Measurements from ENCODE around the gene OBSCN.
"Not testable (repeated sequence)": the region's sequence is repeated elsewhere in the genome, so short reads cannot be mapped to it uniquely, and the experiment has no call there.

Gene OBSCN

DNA sequence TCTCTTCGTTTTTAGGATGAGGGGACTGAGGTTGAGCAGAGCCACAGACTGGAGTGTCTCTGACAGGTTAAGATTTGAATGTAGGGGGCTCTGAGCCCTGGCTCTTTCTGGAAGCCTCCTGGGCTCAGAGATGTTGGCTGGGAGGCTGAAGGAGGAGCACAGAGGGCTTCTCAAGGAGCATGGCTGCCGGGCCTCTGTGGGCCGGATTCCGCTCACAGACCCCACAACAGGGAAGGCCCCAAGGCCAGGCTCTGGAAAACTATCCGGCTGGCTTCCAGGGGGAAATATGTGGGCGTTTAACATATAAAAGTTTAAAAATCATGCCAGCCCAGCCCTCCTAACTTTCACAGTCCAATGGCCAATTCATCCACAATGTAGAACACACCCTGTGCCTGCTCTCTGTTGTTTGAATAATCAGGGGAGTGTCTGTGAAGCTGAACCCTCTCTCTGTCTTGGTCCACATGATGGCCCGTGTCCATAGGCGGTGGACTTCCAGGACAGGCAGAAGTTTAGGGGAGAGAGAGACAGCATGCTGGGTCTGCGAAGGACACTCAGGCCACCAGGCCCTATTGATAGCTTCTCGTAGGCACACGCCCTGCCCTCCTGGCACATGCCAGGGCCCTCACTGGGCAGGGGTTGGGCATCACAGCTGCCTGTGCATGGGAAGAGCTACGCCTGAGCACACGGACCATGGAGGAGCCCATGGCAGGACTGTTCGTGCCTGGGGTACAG, 10.8 kb downstream of the OBSCN start:
- ATAC-seq (replicated peaks): no peak
- H3K27me3 Mint-ChIP-seq: no peaks in the 10 kb centered on the region
- peaks cover 3% of the 10 kb centered on the region for H3K36me3 Mint-ChIP-seq (ENCODE audit: insufficient read depth)
- no peak overlapping the region for H3K4me3 Mint-ChIP-seq
- H3K27ac Mint-ChIP-seq: no peak overlapping the region
- H3K9me3 Mint-ChIP-seq: no peaks in the 10 kb centered on the region
- peaks cover 0 to 5% of the 10 kb centered on the region in 2 donors for H3K4me1 Mint-ChIP-seq (ENCODE audit: low read depth in 2 of 2)
- no peak for DNase-seq

GRCh38 chr1:228219245-228219961, 11.6 kb downstream of the OBSCN start:
- peaks cover 5% of the 10 kb centered on the region for H3K36me3 Mint-ChIP-seq (ENCODE audit: insufficient read depth)
- no peaks in the 10 kb centered on the region for H3K27me3 Mint-ChIP-seq
- H3K4me1 Mint-ChIP-seq (ENCODE audit: low read depth in 2 of 2): peaks cover 0 to 5% of the 10 kb centered on the region in 2 donors
- no peaks in the 10 kb centered on the region for H3K9me3 Mint-ChIP-seq
- ATAC-seq (replicated peaks) (no peak), DNase-seq (no peak)
- H3K4me3 Mint-ChIP-seq: no peak overlapping the region
- H3K27ac Mint-ChIP-seq: no peak overlapping the region

DNA sequence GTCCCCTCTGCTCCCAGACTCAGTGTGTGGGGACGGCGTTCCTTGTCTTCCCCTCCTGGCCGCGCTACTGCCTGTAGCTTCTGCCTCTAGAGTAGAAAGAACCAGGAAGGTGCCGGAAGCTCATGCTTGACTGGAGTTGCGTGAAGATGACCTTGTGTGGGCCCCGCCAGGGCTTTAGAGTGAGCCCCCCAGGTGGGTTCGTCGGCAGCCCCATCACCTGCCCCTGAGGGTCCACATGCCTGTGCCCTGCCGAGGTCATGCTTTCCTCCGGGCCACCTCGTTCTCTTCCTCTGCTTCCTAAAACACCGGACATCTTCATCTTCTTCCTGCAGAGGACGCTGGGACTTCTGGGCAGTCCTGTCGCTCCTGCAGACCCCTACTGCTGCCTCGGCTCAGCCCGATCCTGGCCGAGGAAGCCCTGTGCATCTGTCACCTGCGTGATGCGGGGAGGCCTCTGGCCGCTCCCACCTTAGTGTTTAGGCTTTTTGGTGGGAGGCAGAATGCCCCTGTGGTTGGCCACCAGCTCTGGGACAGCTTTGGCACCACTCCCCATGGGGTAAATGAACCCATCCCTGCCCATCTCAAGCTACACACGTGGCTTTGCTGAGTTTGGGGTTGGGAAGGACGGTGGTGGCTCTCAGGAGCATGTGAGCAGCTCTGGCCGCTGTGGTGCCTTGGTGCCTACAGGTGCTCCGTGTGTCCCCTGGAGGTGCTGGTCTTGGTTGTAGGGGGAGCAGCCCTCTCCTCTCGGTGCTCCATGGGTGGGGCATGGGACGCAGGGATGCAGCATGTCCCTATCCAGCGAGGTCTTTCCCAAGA, 12.3 kb downstream of the OBSCN start:
- no peak overlapping the region for H3K27ac Mint-ChIP-seq

GRCh38 chr1:228221097-228221496, 13.3 kb downstream of the OBSCN start:
- H3K4me3 Mint-ChIP-seq; H3K36me3 Mint-ChIP-seq (ENCODE audit: insufficient read depth); DNase-seq: not testable (repeated sequence)

More for the DNA sequence above, 12.3 kb downstream of the OBSCN start:
- peaks cover 0 to 5% of the 10 kb centered on the region in 2 donors for H3K4me1 Mint-ChIP-seq (ENCODE audit: low read depth in 2 of 2)
- ATAC-seq (replicated peaks) (no peak), DNase-seq (no peak)
- no peaks in the 10 kb centered on the region for H3K27me3 Mint-ChIP-seq
- peaks cover 5% of the 10 kb centered on the region for H3K36me3 Mint-ChIP-seq (ENCODE audit: insufficient read depth)
- H3K4me3 Mint-ChIP-seq: no peak overlapping the region
- no peaks in the 10 kb centered on the region for H3K9me3 Mint-ChIP-seq

DNA sequence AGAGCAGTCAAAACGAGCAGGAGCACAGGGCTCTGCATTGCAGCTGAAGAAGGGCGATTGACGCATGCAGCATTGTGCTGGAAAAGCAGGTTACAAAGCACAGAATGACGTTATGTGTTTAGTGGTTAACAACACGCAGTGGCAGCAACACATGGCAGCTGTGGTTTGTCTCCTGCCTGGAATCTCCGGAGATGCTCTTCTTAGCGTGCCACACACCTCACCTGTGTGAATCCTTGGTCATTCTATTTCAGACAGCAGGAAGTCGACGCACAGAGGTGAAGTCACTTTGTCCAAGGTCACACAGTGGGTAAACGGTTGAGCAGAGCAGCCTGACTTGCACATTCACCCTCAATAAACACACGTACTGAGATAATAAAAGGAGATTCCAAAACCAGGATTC, 14.7 kb downstream of the OBSCN start:
- no peak for ATAC-seq (replicated peaks)
- no peaks in the 10 kb centered on the region for H3K9me3 Mint-ChIP-seq
- no peak for DNase-seq
- H3K27ac Mint-ChIP-seq: no peak overlapping the region
- H3K36me3 Mint-ChIP-seq (ENCODE audit: insufficient read depth): peaks cover 2% of the 10 kb centered on the region
- H3K27me3 Mint-ChIP-seq: no peaks in the 10 kb centered on the region
- H3K4me1 Mint-ChIP-seq (ENCODE audit: low read depth in 2 of 2): no peaks in the 10 kb centered on the region
- no peak overlapping the region for H3K4me3 Mint-ChIP-seq

More at GRCh38 chr1:228221097-228221496, 13.3 kb downstream of the OBSCN start:
- not testable (repeated sequence) for H3K27me3 Mint-ChIP-seq; H3K27ac Mint-ChIP-seq; H3K4me1 Mint-ChIP-seq (ENCODE audit: low read depth in 2 of 2); ATAC-seq (replicated peaks); H3K9me3 Mint-ChIP-seq

- peaks cover 2% of the 10 kb centered on the region for H3K36me3 Mint-ChIP-seq (ENCODE audit: insufficient read depth)
- no peaks in the 10 kb centered on the region for H3K9me3 Mint-ChIP-seq
- H3K4me1 Mint-ChIP-seq (ENCODE audit: low read depth in 2 of 2): no peaks in the 10 kb centered on the region
- no peak overlapping the region for H3K27ac Mint-ChIP-seq
- ATAC-seq (replicated peaks): no peak
- DNase-seq: no peak
- H3K4me3 Mint-ChIP-seq: no peak overlapping the region
- no peaks in the 10 kb centered on the region for H3K27me3 Mint-ChIP-seq
Measured at GRCh38 chr1:228224198-228225164, 16.6 kb downstream of the OBSCN start.

DNA sequence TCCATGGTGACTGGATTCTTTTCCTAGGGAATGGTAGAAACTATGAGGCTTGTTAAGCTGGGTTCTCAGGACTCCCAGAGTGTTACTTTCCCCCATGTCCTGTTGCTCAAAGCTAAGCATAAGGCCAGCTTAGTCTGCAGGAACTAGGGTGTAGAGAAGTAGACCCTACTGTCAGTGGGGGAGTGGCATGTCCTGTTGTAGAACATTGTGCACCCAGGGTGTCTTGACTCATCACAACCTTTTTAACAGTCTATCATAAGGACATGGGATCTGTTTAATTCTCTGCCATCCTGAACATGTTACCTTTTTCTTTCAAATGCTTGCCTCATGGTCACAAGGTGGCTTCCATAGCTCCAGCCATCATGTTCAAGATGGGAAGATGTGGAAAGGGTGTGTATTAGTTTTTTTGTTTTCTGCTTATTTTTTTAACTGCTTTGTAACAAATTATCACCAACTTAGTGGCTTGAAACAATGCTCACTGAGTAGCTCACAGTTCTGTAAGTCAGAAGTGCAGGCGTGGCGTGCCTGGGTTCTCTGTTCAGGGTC, 17.4 kb downstream of the OBSCN start:
- ATAC-seq (replicated peaks): no peak
- H3K36me3 Mint-ChIP-seq (ENCODE audit: insufficient read depth): peaks cover 2% of the 10 kb centered on the region
- H3K9me3 Mint-ChIP-seq: no peaks in the 10 kb centered on the region

GRCh38 chr1:228225740-228226139, 17.9 kb downstream of the OBSCN start:
- peaks cover 2% of the 10 kb centered on the region for H3K36me3 Mint-ChIP-seq (ENCODE audit: insufficient read depth)
- no peak overlapping the region for H3K4me3 Mint-ChIP-seq
- H3K27me3 Mint-ChIP-seq: no peaks in the 10 kb centered on the region
- DNase-seq: no peak
- H3K4me1 Mint-ChIP-seq (ENCODE audit: low read depth in 2 of 2): no peaks in the 10 kb centered on the region
- H3K27ac Mint-ChIP-seq: no peak overlapping the region
- ATAC-seq (replicated peaks): no peak
- H3K9me3 Mint-ChIP-seq: no peaks in the 10 kb centered on the region

More for the DNA sequence above, 17.4 kb downstream of the OBSCN start:
- Mint-ChIP-seq H3K27ac (no peak overlapping the region), H3K4me3 (no peak overlapping the region), H3K27me3 (no peaks in the 10 kb centered on the region), H3K4me1 (ENCODE audit: low read depth in 2 of 2) (no peaks in the 10 kb centered on the region)
- no peak for DNase-seq

GRCh38 chr1:228226141-228226874, 18.5 kb downstream of the OBSCN start:
- no peaks in the 10 kb centered on the region for H3K27me3 Mint-ChIP-seq
- H3K36me3 Mint-ChIP-seq (ENCODE audit: insufficient read depth): peaks cover 2% of the 10 kb centered on the region
- DNase-seq (no peak), ATAC-seq (replicated peaks) (no peak)
- H3K4me1 Mint-ChIP-seq (ENCODE audit: low read depth in 2 of 2): no peaks in the 10 kb centered on the region
- no peaks in the 10 kb centered on the region for H3K9me3 Mint-ChIP-seq
- H3K27ac Mint-ChIP-seq: no peak overlapping the region
- H3K4me3 Mint-ChIP-seq: no peak overlapping the region

DNA sequence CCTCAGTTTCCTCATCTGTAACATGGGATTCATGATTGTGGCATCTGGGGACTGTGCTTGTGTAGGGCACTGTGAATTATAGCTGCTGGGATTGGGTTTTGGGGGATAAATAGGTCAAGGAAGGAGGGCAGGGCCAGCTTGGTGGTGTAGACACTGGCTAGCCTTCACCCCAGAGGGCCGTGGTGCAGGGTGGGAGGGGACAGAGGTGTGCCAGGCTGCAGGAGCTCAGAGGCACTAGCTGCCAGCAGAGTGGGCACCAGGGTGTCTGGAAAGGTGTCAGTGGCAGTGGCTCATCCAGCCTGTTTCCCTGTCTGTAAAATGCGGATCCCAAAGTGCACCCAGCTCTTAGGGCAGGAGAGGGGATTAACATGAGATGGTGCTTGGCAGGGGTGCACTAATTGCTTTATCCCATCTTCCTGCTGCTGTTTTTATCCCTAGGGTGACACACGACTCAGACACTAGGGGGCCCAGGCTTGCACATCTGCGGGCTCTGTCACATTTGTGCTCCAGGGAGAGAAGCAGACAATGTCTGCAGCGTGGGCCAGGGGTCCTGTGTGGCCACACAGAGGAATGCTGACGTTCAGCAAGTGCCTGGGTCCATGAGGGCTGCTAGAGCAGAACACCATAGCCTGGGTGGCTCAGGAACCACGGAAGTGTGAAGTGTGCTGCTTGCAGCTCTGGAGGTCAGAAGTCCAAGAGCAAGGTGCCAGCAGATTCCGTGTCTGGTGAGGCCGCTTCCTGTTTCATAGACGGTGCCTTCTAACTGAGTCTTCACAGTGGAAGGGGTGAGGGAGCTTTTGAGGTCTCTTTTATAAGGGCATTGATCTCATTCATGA, 19.3 kb downstream of the OBSCN start:
- Mint-ChIP-seq H3K27ac (no peak overlapping the region), H3K27me3 (no peaks in the 10 kb centered on the region), H3K36me3 (ENCODE audit: insufficient read depth) (peaks cover 2% of the 10 kb centered on the region), H3K4me3 (no peak overlapping the region), H3K4me1 (ENCODE audit: low read depth in 2 of 2) (no peaks in the 10 kb centered on the region), H3K9me3 (no peaks in the 10 kb centered on the region)
- DNase-seq (no peak), ATAC-seq (replicated peaks) (no peak)

DNA sequence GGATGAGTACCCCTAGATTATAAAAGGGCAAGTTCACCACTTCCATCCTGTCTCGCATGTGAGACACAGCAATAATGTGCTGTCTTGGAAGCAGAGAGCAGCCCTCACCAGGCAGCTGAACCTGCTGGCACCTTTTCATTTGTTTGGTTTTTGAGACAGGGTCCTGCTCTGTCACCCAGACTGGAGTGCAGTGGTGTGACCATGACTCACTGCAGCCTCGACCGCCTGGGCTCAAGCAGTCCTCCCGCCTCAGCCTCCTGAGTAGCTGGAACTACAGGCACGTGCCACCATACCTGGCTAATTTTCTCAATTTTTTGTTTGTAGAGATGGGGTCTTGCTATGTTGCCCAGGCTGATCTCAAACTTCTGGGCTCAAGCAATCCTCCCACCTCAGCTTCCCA, 20.3 kb downstream of the OBSCN start:
- H3K27ac Mint-ChIP-seq; H3K27me3 Mint-ChIP-seq; DNase-seq; H3K4me3 Mint-ChIP-seq; H3K9me3 Mint-ChIP-seq; H3K4me1 Mint-ChIP-seq (ENCODE audit: low read depth in 2 of 2); H3K36me3 Mint-ChIP-seq (ENCODE audit: insufficient read depth); ATAC-seq (replicated peaks): not testable (repeated sequence)
